GM21360 (cell line): ENCODE data around the gene LMTK2.
A peak's percentile ranks its signal among the peaks of the same experiment; 100 is the strongest.

Source experiments
- ATAC-seq: cut with Tn5 transposase; IDR thresholded peaks from one replicate; pipeline ENCODE4 v1.9.1; 2021; ENCODE audit warnings: mild to moderate bottlenecking, moderate library complexity; ENCODE audit not compliant: unreplicated experiment

LMTK2 gene

DNA sequence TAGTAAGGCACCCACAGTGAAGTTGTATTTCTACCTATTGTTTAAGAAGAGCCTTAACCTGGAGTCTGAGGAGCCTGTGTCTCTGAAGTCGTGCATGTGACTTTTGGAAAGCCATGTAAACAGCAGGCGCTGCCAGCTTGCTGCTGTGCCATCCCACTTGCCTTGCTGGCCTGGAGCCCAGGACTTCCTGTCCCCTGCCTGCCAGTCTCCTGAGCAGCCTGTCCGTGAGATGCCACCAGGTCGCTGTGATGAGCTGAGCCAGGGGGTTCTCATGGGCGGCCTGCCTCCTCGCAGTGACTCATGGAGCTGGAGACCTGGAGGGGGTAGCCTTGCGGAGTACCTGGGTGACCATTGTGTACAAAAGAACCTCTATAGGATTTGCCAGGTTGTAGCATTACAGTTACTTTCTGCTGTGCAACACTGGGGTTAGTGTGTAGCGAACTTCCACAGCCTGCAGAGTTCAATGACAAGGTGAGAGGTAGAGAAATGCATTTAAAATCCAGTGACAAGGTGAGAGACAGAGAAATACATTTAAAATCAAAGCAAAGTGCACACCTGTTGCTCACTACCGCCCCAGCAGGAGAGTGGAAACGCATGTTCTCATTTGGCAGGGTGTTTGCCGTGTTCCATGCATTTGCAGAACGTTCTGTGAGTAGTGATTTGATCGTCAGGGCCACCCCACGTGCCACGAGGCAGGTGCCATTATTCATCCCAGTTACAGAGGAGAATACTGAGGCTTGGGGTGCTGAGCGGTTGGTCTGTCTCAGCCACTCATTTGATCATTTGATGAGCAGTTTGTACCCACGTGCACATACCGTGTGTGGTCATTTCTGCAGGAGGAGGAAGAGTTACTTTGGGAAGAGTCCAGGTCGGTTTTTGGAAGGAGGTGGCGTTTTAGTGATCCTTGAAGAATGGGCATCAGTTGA lies 67.9 kb downstream of the LMTK2 start:
- ATAC-seq = no peak

DNA sequence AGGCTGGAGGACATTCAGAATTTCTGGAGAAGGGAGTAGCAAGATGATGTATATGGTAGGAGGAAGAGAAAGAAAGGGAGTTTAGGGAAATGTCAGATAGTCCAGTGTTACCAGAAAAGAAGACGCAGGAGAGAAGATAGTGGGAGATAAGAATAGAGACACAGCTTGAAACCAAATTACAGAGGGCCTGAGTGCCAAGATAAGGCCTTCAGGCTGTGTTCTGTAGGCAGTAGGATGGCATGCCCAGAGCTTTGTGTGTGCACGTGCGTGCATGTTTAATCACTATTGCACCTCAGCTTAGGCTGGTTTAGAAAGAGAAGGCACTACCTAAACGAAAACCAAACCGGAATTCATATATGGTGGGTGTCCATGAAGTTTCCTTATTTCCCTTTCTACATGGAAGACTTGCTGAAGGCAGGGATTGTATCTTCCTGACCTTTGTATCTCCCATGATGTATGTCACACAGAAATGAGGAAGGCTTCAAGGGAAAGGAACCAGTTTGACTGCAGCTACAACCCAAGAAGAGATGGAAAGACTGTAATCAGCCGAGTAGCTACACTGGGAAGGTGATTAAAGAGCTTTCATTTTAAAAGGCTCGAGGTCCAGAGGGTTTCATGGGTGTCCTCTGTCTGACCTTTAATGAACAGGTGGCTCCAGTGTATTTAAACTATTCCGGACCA lies 68.7 kb downstream of the LMTK2 start:
- no peak for ATAC-seq

DNA sequence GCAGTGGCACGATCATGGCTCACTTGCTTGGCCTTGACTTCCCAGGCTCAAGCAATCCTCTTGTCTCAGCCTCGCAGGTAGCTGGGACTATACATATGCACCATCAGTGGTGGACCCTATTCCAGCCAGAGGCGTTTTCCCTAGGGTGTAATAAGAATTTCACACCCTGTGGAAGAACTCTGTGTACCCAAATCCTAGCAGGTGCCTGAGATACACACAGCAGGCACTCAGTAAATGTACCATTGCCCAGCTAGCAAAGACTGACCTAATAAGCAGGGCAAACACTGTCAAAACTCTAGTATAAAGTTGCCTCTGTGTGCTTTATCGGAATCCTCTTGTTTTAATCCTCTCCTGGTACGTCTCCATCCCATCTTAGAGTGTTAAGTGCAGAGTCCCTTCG lies 70.9 kb downstream of the LMTK2 start:
- no peak for ATAC-seq

DNA sequence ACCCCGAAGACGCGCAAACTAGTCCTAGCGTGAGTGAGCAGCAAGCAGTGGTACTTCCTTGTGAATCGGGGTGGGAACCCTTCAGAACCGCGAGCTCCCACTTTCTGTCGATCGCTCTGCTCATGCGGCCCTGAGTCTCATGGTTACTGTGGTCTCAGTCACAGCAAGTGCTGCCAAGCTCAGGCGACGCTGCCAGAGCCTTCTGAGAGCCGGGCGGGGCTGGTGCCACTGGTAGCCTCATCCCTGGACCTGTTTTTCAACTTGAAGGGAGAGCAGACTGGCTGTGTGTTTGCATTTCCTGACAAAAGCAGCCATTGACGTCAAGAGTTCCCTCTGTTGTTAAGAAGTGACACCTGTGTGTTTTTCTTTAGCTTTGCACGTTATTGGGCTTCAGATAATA lies 71.7 kb downstream of the LMTK2 start:
- no peak for ATAC-seq

DNA sequence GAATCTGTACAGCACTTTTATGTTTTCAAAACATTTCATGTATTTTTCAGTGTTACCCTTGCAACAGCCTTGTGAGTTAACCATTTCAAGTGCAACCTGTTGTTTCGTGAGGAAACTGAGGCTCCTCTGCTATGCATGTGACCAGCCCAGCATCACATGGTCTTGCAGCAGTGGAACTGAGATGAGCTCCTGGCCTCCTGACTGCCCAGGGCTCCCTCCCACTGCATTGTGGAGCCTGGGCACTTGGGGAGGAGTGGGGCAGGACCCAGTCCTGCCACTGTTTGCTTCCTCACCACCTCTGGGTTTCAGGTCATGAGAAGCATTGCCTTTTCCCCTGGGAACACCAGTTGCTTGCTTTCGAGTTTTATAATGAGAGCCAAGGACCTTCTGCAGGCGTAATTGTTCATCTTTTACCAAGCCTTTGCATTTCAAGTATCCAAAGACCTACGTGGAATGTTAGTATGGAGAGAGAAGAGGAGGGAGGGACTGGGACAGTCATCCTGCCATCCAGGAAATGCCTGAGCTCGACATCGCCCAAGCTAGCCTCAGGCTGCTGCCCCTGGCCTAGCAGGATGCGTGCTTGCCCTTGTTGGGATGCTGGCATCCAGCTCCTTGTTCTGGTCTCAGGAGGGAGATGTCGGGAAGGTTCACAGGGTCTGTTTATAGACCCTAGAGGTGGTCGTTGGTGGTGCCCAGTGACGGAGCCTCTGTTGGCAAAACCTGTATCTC lies 72.3 kb downstream of the LMTK2 start:
- ATAC-seq = no peak

DNA sequence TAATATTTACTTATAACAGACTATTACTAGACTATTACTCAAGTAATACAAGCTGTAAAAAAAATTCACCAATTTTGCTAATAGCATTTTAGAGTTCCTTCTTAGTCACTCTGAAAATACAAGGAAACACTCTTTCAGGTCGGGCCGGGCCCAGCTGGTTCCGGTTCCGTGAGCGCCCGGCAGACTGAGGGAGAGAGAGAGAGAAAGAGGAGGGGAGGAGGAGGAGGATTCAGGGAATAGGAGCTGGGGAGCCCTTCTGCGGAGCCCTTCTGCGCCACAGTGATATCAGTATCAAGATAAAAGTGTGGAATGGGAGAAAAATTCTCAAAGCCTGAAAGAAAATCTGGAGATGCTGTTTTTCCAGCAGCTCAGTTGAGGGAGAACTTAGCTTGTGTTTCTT lies 74.1 kb downstream of the LMTK2 start:
- ATAC-seq = no peak

DNA sequence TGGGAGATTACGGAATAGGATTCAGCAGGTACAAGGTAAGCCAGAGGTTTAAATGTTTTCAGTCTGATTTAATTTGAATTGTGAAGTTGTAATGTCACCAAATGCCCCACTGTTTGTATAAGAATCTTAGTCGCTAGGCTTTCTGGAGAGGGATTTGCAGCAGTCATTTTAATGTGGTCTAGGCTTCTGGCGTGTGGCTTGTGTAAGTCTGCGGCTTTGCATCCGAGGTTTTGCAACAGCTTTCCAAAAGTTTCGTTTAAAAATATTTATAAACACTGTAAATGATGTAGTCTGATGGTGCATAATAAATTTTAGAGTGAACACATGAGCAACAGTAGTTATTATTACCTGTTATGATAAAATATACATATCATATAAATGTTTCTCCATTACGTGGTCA lies 78.4 kb downstream of the LMTK2 start:
- ATAC-seq = no peak

DNA sequence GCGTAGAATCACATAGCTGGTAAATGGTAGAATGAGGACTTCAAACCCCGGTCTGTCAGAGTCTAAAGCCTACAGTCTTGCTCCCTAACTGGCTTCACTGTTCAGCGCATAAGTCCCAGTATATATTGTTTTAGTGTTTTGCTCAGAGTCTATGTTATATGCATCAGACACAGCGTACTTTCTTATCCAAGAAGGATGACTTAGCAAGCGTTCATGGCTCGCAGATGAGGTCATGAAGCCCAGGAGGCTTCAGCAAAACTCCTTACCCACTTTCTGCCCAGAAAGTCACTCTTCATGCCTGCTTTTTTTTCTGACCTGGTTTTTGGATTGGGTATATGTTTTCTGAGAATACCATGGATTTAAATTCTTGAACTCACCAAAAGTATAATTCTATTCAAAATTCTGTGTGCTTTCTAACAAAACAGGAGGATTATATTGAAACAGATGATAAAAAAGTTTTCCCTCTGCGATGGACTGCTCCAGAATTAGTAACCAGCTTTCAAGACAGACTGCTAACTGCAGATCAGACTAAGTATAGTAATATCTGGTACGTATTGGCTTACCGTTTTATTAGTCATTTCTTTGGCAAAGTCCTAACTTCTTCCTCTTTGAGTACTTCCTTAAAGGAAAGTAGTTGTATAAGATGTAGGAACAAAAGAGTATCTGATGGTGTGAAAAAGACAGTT lies 79.9 kb downstream of the LMTK2 start:
- no peak for ATAC-seq

DNA sequence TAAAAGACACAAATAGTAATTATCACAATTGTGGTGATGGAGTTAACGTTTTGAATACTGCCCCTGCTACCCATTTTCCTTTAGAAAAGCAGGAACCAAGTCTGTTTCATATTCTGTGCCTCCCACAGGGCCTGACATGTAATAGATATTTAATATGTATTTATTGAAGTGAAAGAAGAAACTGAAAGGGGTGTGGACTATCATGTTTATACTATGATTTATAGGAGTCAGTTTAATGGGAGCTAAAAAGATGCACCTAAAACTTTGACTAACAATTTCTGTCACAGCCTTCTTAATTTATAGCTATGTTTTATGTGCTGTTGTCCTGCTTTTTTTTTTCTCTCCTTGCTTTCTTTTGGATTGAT lies 80.5 kb downstream of the LMTK2 start:
- ATAC-seq = no peak

DNA sequence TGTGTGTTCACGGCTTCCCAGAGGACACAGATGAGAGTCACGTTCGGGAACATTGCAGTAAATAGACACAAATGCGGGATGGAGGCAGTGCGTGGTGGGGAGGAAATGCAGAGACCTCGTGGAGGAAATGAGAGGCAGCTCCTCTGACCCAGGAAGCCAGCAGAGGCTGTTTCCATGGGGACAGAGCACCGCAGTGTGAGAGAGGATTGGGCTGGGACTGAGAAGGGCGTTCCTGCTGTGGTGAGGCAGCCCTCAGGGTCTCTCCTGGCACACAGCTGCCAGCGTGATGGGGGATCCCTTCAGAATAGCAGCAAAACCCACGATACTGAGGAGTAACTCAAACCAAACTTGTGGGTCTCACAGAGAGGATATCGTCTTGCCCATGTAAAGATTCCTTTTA lies 82.9 kb downstream of the LMTK2 start:
- no peak for ATAC-seq

DNA sequence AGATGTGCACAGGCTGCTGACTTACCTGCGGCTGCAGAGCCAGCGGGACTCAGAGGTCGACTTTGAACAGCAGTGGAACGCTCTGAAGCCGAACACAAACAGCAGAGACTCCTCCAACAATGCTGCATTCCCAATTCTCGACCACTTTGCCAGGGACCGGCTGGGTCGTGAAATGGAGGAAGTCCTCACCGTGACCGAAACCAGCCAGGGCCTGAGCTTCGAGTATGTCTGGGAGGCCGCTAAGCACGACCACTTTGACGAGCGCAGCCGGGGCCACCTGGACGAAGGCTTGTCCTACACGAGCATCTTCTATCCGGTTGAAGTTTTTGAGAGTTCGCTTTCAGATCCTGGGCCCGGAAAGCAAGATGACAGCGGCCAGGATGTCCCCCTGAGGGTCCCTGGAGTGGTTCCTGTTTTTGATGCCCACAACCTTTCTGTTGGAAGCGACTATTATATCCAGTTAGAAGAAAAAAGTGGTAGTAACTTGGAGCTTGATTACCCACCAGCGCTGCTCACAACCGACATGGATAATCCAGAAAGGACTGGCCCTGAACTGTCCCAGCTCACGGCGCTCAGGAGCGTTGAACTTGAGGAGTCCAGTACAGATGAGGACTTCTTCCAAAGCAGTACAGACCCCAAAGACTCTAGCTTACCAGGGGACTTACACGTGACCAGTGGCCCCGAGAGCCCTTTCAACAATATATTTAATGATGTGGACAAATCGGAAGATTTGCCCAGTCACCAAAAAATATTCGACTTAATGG lies 85.2 kb downstream of the LMTK2 start:
- ATAC-seq = no peak

DNA sequence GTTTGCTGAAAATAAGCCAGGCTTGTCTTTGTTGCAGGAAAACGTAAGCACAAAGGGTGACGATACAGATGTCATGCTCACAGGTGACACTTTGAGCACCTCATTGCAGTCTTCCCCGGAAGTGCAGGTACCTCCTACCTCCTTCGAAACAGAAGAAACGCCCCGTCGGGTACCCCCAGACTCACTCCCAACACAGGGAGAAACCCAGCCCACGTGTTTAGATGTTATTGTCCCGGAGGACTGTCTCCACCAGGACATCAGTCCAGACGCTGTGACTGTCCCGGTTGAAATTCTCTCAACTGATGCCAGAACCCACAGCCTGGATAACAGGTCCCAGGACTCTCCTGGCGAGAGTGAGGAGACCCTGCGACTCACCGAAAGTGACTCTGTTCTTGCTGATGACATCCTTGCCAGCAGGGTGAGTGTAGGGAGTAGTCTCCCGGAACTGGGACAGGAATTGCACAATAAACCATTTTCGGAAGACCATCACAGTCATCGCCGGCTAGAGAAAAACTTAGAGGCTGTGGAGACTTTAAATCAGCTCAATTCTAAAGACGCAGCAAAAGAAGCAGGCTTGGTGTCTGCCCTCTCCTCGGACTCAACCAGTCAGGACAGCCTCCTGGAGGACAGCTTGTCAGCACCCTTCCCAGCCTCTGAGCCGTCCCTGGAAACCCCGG lies 86.3 kb downstream of the LMTK2 start:
- ATAC-seq = no peak

DNA sequence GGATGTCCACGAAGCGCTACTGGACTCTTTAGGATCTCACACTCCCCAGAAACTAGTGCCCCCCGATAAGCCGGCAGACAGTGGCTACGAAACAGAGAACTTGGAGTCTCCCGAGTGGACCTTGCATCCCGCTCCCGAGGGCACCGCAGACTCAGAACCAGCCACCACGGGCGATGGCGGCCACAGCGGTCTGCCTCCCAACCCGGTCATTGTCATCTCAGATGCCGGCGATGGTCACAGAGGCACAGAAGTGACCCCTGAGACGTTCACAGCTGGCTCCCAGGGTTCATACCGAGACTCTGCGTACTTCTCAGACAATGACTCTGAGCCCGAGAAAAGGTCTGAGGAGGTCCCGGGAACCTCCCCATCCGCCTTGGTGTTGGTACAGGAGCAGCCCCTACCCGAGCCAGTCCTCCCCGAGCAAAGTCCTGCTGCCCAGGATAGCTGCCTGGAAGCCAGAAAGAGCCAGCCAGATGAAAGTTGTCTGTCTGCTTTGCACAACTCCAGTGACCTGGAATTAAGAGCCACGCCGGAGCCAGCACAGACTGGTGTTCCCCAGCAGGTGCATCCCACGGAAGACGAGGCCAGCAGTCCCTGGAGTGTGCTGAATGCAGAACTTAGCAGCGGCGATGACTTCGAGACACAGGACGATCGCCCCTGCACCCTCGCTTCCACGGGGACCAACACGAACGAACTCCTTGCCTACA lies 87.0 kb downstream of the LMTK2 start:
- no peak for ATAC-seq

DNA sequence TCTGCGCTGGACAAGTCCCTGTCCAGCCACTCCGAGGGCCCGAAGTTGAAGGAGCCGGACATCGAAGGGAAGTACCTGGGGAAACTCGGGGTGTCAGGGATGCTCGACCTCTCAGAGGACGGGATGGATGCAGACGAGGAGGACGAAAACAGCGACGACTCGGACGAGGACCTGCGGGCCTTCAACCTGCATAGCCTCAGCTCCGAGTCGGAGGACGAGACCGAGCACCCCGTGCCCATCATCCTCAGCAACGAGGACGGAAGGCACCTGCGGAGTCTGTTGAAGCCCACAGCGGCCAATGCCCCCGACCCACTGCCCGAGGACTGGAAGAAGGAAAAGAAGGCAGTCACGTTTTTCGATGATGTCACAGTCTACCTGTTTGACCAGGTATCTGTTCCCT lies 87.5 kb downstream of the LMTK2 start:
- no peak for ATAC-seq

DNA sequence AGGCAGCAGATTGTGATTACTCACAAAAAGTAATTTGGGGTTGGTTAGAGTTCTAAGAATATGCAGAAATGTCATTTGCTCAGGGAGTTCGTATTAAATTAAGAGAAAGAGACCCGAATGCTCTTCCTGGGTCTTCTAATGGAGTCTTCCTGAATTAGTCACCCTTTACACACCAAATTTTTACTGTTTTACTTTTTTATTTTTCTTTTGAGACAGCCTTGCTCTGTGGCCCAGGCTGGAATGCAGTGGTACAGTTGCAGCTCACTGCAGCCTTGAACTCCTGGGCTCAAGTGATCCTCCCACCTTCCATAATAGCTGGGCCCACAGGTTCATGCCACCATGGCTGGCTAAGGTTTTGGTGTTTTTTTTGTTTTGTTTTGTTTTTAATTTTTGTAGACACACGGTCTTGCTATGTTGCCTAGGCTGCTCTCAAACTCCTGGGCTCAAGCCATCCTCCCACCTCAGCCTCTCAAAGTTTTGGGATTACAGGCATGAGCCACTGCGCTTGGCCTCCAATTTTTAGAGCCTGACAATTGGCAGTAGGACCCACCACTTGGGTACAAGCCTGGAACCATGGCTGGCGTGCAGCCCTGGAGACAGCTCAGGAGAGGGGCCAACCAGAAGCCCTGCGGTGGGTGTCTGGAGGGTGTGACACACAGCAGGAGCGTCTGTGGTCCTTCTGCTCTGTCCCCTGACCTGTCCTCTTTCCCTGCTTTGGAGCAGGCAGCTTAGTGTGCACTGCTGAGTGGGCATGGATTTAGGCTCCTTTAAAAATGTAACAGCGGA lies 88.2 kb downstream of the LMTK2 start:
- ATAC-seq = no peak

DNA sequence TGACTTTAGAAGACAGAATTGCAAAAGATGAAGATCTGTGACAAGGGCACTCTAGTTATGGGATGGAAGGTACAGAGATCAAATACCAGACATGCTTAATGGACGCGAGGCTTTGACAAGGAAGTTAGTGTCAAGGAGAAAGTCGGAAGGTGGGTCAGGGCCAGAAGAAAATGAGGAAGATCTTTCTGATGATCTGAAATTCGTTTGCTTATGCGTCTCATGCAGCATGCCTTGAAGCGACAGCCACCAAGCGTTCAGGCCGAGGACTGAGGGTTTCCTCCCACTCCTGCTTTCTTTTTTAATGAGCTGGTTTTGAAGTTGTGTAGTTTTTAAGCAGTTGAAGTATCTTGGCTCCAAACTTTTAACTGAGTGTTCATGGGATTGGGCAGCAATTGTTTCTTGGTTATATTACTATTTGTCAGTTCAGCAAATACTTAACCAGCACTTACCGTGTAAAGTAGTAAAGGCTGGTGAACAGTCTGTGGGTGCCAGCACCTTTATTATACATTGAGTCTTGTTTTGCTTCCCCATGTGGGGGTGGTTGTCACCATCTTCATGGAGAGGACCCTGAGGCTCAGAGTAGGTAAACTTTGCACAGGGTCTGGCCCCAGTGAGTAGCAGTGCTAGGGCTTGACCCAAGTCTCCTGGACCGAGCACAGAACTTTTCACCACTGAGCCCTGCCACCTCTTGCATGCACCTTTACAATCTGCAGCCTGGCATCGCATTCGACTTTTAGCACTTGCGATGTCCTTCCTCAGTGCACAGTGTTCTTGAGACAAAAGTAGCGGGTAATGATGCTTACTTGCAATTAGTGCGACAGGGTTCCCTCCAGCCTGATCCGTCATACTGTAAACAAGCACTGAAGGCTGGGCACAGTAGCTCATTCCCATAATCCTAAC lies 90.3 kb downstream of the LMTK2 start:
- ATAC-seq = no peak

DNA sequence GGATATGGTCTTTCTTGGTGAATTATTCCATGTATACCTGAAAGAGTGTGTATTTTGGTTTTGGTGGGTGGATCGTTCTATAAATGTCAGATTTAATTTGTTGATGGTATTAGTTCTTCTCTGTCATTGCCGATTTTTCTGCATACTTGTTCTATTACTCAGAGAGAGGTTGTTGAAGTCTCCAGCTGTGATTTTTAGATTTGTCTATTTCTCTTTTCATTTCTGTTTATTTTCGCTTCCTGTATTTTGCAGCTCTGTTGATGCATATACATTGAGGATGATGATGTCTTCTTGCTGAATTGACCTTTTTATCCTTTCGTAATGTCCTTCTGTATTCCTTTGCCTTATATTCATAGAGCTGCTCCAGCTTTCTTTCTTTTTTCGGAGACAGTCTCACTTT lies 92.5 kb downstream of the LMTK2 start:
- no peak for ATAC-seq

DNA sequence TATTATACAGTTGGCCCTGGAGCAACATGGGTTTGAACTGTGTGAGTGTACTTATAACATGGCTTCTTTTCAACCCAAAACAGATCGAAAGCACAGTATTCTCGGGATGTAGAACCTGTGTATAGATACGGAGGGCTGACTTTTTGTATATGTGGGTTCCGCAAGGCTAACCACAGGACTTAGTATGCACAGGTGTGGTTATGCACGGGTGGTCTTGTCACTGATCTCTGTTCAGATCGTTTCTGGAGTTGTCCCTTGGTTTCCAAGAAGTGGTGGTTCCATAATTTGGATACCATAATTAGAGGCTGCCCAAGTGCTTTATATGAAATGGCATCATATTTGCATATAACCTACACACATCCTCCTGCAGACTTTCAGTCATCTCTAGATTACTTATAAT lies 93.7 kb downstream of the LMTK2 start:
- ATAC-seq = peak; percentile 40
